ENCODE data around the gene CSF3R.

- TF ChIP-seq SMAD3 (CRISPR knock-in tag; IDR thresholded peaks at IDR 0.05; ENCODE audit: borderline replicate concordance) (no peak), ZNF416 (CRISPR knock-in tag; IDR thresholded peaks at IDR 0.05) (no peak), CTCF (IDR thresholded peaks at IDR 0.05) (no peak), FOXJ3 (CRISPR knock-in tag; IDR thresholded peaks at IDR 0.05; ENCODE audit: borderline replicate concordance) (no peak), NR1H2 (CRISPR knock-in tag; IDR thresholded peaks at IDR 0.05) (no peak), JUN (CRISPR knock-in tag; IDR thresholded peaks at IDR 0.05) (no peak)
- TF ChIP-seq, protein P1, sequence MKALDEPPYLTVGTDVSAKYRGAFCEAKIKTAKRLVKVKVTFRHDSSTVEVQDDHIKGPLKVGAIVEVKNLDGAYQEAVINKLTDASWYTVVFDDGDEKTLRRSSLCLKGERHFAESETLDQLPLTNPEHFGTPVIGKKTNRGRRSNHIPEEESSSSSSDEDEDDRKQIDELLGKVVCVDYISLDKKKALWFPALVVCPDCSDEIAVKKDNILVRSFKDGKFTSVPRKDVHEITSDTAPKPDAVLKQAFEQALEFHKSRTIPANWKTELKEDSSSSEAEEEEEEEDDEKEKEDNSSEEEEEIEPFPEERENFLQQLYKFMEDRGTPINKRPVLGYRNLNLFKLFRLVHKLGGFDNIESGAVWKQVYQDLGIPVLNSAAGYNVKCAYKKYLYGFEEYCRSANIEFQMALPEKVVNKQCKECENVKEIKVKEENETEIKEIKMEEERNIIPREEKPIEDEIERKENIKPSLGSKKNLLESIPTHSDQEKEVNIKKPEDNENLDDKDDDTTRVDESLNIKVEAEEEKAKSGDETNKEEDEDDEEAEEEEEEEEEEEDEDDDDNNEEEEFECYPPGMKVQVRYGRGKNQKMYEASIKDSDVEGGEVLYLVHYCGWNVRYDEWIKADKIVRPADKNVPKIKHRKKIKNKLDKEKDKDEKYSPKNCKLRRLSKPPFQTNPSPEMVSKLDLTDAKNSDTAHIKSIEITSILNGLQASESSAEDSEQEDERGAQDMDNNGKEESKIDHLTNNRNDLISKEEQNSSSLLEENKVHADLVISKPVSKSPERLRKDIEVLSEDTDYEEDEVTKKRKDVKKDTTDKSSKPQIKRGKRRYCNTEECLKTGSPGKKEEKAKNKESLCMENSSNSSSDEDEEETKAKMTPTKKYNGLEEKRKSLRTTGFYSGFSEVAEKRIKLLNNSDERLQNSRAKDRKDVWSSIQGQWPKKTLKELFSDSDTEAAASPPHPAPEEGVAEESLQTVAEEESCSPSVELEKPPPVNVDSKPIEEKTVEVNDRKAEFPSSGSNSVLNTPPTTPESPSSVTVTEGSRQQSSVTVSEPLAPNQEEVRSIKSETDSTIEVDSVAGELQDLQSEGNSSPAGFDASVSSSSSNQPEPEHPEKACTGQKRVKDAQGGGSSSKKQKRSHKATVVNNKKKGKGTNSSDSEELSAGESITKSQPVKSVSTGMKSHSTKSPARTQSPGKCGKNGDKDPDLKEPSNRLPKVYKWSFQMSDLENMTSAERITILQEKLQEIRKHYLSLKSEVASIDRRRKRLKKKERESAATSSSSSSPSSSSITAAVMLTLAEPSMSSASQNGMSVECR (CRISPR knock-in tag; IDR thresholded peaks at IDR 0.05; ENCODE audit: borderline replicate concordance), result no peak
Observed at GRCh38 chr1:36456391-36456928, 26.3 kb downstream of the CSF3R start.
